ENCODE measurements around the gene CENPX. TPM values are rescaled to one million over a fixed set of nuclear protein-coding genes. Genes with fewer than 3 reads are reported as not detected.
A peak's percentile ranks its signal among the peaks of the same experiment; 100 is the strongest.

Gene CENPX
- total and polyA plus RNA-seq, 2 of the 13 experiments (the other 11 are each of a cell fraction or from before 2014, with no cell fraction given) = 92.7 to 170 TPM

DNA sequence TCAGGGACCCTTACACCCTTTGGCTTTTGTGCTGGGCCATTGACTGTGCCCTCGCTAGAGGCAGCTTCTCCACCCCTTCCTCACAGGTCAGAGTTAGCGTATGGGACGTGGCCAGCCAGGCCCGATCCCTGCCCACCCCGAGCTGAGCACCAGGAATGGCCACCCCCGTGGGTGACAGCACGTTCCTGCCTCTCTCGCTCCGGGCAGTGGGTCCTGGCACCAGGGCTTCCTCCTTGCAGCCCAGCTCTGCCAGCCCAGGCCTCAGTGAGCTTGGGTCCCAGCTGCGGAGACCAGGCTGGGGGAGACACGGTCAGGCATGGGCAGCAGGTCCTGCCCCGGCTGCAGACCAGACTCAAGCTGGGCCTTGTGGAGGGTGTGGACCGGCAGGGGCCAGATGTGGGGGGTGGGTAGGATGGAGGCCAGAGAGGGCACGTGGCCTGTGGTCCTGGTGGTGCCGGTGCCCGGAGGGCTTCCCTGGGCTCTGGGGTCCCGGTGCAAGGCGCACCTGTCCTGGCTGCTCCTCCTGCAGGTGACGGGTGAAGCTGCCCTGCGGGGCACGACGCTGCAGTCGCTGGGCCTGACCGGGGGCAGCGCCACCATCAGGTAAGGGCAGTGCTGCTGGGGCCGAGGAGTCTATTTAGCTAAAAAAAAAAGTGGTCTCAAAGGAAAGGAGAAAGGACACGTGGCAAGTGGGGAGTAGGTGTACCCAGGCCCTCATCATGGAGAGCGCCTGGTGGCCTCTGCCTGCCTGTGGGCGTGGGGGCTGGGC, 27.0 kb downstream of the CENPX start (continued):
- TF ChIP-seq, protein P1, sequence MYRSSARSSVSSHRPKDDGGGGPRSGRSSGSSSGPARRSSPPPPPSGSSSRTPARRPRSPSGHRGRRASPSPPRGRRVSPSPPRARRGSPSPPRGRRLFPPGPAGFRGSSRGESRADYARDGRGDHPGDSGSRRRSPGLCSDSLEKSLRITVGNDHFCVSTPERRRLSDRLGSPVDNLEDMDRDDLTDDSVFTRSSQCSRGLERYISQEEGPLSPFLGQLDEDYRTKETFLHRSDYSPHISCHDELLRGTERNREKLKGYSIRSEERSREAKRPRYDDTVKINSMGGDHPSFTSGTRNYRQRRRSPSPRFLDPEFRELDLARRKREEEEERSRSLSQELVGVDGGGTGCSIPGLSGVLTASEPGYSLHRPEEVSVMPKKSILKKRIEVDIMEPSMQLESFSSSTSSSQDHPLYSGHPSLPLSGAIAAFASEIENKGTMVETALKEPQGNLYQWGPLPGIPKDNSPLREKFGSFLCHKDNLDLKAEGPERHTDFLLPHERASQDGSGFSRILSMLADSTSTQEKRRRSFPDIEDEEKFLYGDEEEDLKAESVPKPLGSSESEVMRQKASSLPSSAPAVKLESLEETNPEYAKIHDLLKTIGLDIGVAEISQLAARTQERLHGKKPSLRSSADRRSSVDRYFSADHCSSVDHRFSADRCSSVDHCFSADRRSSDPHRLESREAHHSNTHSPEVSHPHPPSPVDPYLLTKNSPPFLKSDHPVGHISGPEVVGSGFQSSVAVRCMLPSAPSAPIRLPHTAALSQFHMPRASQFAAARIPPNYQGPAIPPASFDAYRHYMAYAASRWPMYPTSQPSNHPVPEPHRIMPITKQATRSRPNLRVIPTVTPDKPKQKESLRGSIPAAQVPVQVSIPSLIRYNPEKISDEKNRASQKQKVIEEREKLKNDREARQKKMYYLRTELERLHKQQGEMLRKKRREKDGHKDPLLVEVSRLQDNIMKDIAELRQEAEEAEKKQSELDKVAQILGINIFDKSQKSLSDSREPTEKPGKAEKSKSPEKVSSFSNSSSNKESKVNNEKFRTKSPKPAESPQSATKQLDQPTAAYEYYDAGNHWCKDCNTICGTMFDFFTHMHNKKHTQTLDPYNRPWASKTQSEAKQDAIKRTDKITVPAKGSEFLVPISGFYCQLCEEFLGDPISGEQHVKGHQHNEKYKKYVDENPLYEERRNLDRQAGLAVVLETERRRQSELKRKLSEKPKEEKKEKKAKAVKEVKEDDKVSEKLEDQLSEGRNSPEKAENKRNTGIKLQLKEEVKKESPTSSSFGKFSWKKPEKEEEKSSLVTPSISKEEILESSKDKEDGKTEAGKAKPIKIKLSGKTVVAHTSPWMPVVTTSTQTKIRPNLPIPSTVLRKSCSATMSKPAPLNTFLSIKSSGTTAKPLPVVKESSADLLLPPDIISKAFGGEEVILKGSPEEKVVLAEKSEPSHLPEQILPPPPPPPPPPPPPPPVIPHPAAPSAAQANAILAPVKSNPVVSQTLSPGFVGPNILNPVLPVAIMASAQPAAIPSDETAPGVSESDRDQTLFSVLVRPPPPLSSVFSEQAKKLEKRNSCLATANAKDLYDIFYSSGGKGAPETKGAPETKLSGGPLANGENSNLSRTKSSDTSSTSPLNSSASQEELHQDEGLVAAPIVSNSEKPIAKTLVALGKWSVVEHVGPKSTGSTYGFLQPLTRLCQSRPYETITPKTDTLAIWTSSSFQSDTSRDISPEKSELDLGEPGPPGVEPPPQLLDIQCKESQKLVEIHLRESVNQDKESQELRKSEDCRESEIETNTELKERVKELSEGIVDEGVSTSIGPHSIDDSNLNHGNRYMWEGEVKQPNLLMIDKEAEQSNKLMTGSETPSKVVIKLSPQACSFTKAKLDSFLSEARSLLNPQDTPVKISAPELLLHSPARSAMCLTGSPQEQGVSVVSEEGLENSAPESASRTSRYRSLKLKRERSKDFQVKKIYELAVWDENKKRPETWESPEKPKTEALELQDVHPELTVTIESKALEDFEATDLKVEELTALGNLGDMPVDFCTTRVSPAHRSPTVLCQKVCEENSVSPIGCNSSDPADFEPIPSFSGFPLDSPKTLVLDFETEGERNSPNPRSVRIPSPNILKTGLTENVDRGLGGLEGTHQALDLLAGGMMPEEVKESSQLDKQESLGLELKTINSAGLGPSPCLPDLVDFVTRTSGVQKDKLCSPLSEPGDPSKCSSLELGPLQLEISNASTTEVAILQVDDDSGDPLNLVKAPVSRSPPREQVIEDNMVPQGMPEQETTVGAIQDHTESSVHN (CRISPR knock-in tag; IDR thresholded peaks at IDR 0.05) = no peak
- TF ChIP-seq, protein P2, sequence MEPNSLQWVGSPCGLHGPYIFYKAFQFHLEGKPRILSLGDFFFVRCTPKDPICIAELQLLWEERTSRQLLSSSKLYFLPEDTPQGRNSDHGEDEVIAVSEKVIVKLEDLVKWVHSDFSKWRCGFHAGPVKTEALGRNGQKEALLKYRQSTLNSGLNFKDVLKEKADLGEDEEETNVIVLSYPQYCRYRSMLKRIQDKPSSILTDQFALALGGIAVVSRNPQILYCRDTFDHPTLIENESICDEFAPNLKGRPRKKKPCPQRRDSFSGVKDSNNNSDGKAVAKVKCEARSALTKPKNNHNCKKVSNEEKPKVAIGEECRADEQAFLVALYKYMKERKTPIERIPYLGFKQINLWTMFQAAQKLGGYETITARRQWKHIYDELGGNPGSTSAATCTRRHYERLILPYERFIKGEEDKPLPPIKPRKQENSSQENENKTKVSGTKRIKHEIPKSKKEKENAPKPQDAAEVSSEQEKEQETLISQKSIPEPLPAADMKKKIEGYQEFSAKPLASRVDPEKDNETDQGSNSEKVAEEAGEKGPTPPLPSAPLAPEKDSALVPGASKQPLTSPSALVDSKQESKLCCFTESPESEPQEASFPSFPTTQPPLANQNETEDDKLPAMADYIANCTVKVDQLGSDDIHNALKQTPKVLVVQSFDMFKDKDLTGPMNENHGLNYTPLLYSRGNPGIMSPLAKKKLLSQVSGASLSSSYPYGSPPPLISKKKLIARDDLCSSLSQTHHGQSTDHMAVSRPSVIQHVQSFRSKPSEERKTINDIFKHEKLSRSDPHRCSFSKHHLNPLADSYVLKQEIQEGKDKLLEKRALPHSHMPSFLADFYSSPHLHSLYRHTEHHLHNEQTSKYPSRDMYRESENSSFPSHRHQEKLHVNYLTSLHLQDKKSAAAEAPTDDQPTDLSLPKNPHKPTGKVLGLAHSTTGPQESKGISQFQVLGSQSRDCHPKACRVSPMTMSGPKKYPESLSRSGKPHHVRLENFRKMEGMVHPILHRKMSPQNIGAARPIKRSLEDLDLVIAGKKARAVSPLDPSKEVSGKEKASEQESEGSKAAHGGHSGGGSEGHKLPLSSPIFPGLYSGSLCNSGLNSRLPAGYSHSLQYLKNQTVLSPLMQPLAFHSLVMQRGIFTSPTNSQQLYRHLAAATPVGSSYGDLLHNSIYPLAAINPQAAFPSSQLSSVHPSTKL (CRISPR knock-in tag; IDR thresholded peaks at IDR 0.05) = peak; percentile 8; the same call in 1 of the 2 replicates
- TF ChIP-seq HNRNPUL1 (IDR thresholded peaks at IDR 0.05; ENCODE audit: low read depth, low read length) (no peak), PRPF4 (IDR thresholded peaks at IDR 0.05; ENCODE audit: low read depth, low read length, poor library complexity, severe bottlenecking) (no peak), HDAC2 (CRISPR knock-in tag; IDR thresholded peaks at IDR 0.05) (peak; percentile 57; the same call in 1 of the 2 replicates), ZSCAN21 (CRISPR knock-in tag; IDR thresholded peaks at IDR 0.05; ENCODE audit: borderline replicate concordance) (peak; percentile 70; the same call in 1 of the 2 replicates)
- TF ChIP-seq, protein P3, sequence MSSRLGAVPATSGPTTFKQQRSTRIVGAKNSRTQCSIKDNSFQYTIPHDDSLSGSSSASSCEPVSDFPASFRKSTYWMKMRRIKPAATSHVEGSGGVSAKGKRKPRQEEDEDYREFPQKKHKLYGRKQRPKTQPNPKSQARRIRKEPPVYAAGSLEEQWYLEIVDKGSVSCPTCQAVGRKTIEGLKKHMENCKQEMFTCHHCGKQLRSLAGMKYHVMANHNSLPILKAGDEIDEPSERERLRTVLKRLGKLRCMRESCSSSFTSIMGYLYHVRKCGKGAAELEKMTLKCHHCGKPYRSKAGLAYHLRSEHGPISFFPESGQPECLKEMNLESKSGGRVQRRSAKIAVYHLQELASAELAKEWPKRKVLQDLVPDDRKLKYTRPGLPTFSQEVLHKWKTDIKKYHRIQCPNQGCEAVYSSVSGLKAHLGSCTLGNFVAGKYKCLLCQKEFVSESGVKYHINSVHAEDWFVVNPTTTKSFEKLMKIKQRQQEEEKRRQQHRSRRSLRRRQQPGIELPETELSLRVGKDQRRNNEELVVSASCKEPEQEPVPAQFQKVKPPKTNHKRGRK (CRISPR knock-in tag; IDR thresholded peaks at IDR 0.05) = peak; percentile 50; the same call in 1 of the 2 replicates
- TF ChIP-seq, protein P4, sequence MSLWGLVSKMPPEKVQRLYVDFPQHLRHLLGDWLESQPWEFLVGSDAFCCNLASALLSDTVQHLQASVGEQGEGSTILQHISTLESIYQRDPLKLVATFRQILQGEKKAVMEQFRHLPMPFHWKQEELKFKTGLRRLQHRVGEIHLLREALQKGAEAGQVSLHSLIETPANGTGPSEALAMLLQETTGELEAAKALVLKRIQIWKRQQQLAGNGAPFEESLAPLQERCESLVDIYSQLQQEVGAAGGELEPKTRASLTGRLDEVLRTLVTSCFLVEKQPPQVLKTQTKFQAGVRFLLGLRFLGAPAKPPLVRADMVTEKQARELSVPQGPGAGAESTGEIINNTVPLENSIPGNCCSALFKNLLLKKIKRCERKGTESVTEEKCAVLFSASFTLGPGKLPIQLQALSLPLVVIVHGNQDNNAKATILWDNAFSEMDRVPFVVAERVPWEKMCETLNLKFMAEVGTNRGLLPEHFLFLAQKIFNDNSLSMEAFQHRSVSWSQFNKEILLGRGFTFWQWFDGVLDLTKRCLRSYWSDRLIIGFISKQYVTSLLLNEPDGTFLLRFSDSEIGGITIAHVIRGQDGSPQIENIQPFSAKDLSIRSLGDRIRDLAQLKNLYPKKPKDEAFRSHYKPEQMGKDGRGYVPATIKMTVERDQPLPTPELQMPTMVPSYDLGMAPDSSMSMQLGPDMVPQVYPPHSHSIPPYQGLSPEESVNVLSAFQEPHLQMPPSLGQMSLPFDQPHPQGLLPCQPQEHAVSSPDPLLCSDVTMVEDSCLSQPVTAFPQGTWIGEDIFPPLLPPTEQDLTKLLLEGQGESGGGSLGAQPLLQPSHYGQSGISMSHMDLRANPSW (CRISPR knock-in tag; IDR thresholded peaks at IDR 0.05; ENCODE audit: borderline replicate concordance) = 0 out of 2 replicates have a peak, but pooled peaks have one; percentile 21

Measured in HepG2 (cell line).